K562 (cell line): ENCODE data around the gene HSPA5. TPM values are rescaled to one million over a fixed set of nuclear protein-coding genes. Genes with fewer than 3 reads are reported as not detected.

Experiments
- ATF7 ChIP-seq: fragments of 450-650 bp; IDR thresholded peaks from 2 replicates; pipeline ENCODE4 v1.7.1; 2014; ENCODE audit warnings: mild to moderate bottlenecking, moderate library complexity
- CSDE1 ChIP-seq, 2 experiments: fragments of 450-650 bp; IDR thresholded peaks; 2 replicates each; pipeline ENCODE4 v1.6.1; 2016; ENCODE audit warnings: mild to moderate bottlenecking in 1 of 2
- ELF2 ChIP-seq: fragments of 250-450 bp; sonication (Bioruptor Pico); IDR thresholded peaks from 2 replicates; pipeline ENCODE4 v1.5.0; 2021; ENCODE audit warnings: mild to moderate bottlenecking
- FOSL1 ChIP-seq: fragments of 200-800 bp; sonication (Bioruptor generic); conservative IDR thresholded peaks from 2 replicates; pipeline ENCODE4 v1.6.1; 2016; ENCODE audit warnings: missing genetic modification characterization, missing compliant biosample characterization
- GTF2A2 ChIP-seq: IDR thresholded peaks from 2 replicates; pipeline ENCODE4 v1.6.1; 2016; ENCODE audit warnings: mild to moderate bottlenecking, missing genetic modification characterization, missing compliant biosample characterization
- HDGF ChIP-seq: fragments of 450-650 bp; IDR thresholded peaks from 2 replicates; pipeline ENCODE4 v1.6.1; 2016
- HMG20A ChIP-seq: fragments of 450-650 bp; formaldehyde crosslinking; conservative IDR thresholded peaks from 2 replicates; pipeline ENCODE4 v1.4.0; 2020; ENCODE audit warnings: mild to moderate bottlenecking, mixed read lengths
- ILF3 ChIP-seq: fragments of 450-650 bp; IDR thresholded peaks from 2 replicates; pipeline ENCODE4 v1.6.1; 2018; ENCODE audit warnings: antibody characterized with exemption, mild to moderate bottlenecking, moderate library complexity, borderline replicate concordance
- NFATC3 ChIP-seq: fragments of 450-650 bp; IDR thresholded peaks from 2 replicates; pipeline ENCODE4 v1.6.1; 2017; ENCODE audit warnings: mild to moderate bottlenecking
- NRF1 ChIP-seq, 2 experiments: fragments of 450-650 bp; IDR thresholded peaks in 1 of 2; conservative IDR thresholded peaks in 1 of 2; 2 replicates each; pipeline ENCODE4 v1.6.1; 2014; ENCODE audit warnings: mild to moderate bottlenecking in 2 of 2
- PHTF2 ChIP-seq: fragments of 250-450 bp; sonication (Bioruptor Pico); IDR thresholded peaks from 2 replicates; pipeline ENCODE4 v1.5.0; 2021; ENCODE audit warnings: mild to moderate bottlenecking
- RBBP5 ChIP-seq: fragments of 200-600 bp; sonication (generic); IDR thresholded peaks from 2 replicates; pipeline ENCODE4 v1.6.1; 2012; ENCODE audit warnings: borderline replicate concordance, mild to moderate bottlenecking, low read length, control low read depth, inconsistent platforms; ENCODE audit not compliant: insufficient read depth, poor library complexity, severe bottlenecking
- RBFOX2 ChIP-seq: fragments of 200-400 bp; formaldehyde crosslinking; IDR thresholded peaks from 2 replicates; pipeline ENCODE4 v1.6.1; 2017; ENCODE audit warnings: low read depth, mild to moderate bottlenecking, low read length, moderate library complexity
- STAT5B ChIP-seq: fragments of 250-450 bp; sonication (Bioruptor Pico); IDR thresholded peaks from 2 replicates; pipeline ENCODE4 v1.8.0; 2021; ENCODE audit warnings: mild to moderate bottlenecking, inconsistent platforms
- ZBTB1 ChIP-seq: sonication (generic); formaldehyde crosslinking; IDR thresholded peaks from 2 replicates; pipeline ENCODE4 v1.8.1; 2023; ENCODE audit warnings: missing genetic modification reagents, low read depth, mild to moderate bottlenecking, borderline replicate concordance
- ZNF133 ChIP-seq: fragments of 250-450 bp; sonication (Bioruptor Pico); IDR thresholded peaks from 2 replicates; pipeline ENCODE4 v1.4.0; 2020; ENCODE audit warnings: mild to moderate bottlenecking
- ZNF212 ChIP-seq: fragments of 450-650 bp; formaldehyde crosslinking; IDR thresholded peaks from 2 replicates; pipeline ENCODE4 v1.4.0; 2020; ENCODE audit warnings: mild to moderate bottlenecking
- ZNF41 ChIP-seq: fragments of 250-450 bp; sonication (Bioruptor Pico); conservative IDR thresholded peaks from 2 replicates; pipeline ENCODE4 v1.4.0; 2020; ENCODE audit warnings: mild to moderate bottlenecking
- ZNF584 ChIP-seq: fragments of 200-800 bp; sonication (Bioruptor generic); IDR thresholded peaks from 2 replicates; pipeline ENCODE4 v1.6.1; 2016; ENCODE audit warnings: low read depth, mild to moderate bottlenecking, missing genetic modification characterization, missing compliant biosample characterization
- ZNF695 ChIP-seq: fragments of 450-650 bp; formaldehyde crosslinking; IDR thresholded peaks from 2 replicates; pipeline ENCODE4 v1.4.0; 2020; ENCODE audit warnings: mild to moderate bottlenecking, moderate library complexity
- polyA plus RNA-seq, 8 experiments: library from polyadenylated mRNA; depleted of rRNA in 4 of 8; stranded (reverse) in 5 of 8; unstranded in 3 of 8; fragments of >200 nt; fragmentation: Nextera tagmentation in 2 of 8; fragmentation: Illumina TruSeq in 1 of 8; extraction: Ambion mirVana in 2 of 8; extraction: Trizol in 1 of 8; gene quantifications; 2 replicates each; pipeline versions ENCODE4 v1.2.1 to v1.2.3, GENCODE V29; 2011 to 2014; ENCODE audit warnings: inconsistent platforms in 1 of 8, missing spikeins in 1 of 8
- total RNA-seq, 7 experiments: library from RNA; depleted of rRNA in 6 of 7; stranded (reverse); fragments of >200 nt in 6 of 7; fragmentation: Illumina TruSeq in 2 of 7; extraction: Trizol in 2 of 7; gene quantifications; 2 replicates each; pipeline versions ENCODE4 v1.2.1 to v1.2.3, GENCODE V29; 2011 to 2021; ENCODE audit warnings: low replicate concordance in 1 of 7
- TF ChIP-seq, protein P1 (sequence below): IDR thresholded peaks from 3 replicates; pipeline ENCODE4 v1.6.1; 2011; ENCODE audit warnings: borderline replicate concordance, mild to moderate bottlenecking; ENCODE audit not compliant: insufficient read length, insufficient read depth
- TF ChIP-seq, protein P2 (sequence below), 2 experiments: fragments of 450-650 bp; IDR thresholded peaks; 2 replicates each; pipeline ENCODE4 v1.6.1; 2018; ENCODE audit warnings: mild to moderate bottlenecking in 2 of 2, low read depth in 1 of 2; ENCODE audit not compliant: partially characterized antibody in 2 of 2
- TF ChIP-seq, protein P3 (sequence below): sonication (generic); formaldehyde crosslinking; IDR thresholded peaks from 2 replicates; pipeline ENCODE4 v1.8.1; 2022; ENCODE audit warnings: missing genetic modification reagents
- TF ChIP-seq, protein P4 (sequence below): sonication (generic); formaldehyde crosslinking; IDR thresholded peaks from 2 replicates; pipeline ENCODE4 v1.8.1; 2022; ENCODE audit warnings: missing genetic modification reagents

Gene HSPA5
- total and polyA plus RNA-seq, 9 of the 15 experiments (the other 6 are each of a cell fraction or from before 2014, with no cell fraction given) = 48.0 to 265 (median 113) TPM

DNA sequence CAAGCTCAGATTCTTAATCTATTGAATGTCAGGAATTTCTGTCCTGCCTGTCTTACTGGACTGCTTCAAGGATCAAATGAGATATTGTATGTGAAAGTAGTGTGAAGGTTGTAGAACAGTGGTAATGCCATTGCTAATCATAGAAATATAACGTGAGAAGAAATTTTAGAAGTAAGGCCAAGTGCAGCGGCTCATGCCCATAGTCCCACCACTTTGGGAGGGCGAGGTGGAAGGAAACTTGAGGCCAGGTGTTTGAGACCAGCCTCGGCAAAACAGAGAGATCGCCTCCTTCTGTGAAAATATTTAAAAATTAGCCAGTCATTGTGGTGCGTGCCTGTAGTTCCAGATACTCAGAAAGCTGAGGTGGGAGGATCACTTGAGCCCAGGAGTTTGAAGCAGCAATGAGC, 5.1 kb upstream of the HSPA5 start (continued):
- TF ChIP-seq GTF2A2 = no peak
- TF ChIP-seq ZNF584 = no peak
- no peak for TF ChIP-seq ZNF212 (CRISPR knock-in tag)
- peak; percentile 33; the same call in 1 of the 2 replicates for TF ChIP-seq RBFOX2
- no peak for TF ChIP-seq PHTF2 (CRISPR knock-in tag)
- no peak for TF ChIP-seq ILF3
- TF ChIP-seq, protein P1, sequence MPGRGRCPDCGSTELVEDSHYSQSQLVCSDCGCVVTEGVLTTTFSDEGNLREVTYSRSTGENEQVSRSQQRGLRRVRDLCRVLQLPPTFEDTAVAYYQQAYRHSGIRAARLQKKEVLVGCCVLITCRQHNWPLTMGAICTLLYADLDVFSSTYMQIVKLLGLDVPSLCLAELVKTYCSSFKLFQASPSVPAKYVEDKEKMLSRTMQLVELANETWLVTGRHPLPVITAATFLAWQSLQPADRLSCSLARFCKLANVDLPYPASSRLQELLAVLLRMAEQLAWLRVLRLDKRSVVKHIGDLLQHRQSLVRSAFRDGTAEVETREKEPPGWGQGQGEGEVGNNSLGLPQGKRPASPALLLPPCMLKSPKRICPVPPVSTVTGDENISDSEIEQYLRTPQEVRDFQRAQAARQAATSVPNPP = no peak
- TF ChIP-seq ATF7 = peak; percentile 29; the same call in 1 of the 2 replicates
- no peak for TF ChIP-seq CSDE1 (IDR thresholded peaks at IDR 0.05)
- no peak for TF ChIP-seq ZNF133 (CRISPR knock-in tag)
- no peak for TF ChIP-seq RBBP5
- TF ChIP-seq, protein P2, sequence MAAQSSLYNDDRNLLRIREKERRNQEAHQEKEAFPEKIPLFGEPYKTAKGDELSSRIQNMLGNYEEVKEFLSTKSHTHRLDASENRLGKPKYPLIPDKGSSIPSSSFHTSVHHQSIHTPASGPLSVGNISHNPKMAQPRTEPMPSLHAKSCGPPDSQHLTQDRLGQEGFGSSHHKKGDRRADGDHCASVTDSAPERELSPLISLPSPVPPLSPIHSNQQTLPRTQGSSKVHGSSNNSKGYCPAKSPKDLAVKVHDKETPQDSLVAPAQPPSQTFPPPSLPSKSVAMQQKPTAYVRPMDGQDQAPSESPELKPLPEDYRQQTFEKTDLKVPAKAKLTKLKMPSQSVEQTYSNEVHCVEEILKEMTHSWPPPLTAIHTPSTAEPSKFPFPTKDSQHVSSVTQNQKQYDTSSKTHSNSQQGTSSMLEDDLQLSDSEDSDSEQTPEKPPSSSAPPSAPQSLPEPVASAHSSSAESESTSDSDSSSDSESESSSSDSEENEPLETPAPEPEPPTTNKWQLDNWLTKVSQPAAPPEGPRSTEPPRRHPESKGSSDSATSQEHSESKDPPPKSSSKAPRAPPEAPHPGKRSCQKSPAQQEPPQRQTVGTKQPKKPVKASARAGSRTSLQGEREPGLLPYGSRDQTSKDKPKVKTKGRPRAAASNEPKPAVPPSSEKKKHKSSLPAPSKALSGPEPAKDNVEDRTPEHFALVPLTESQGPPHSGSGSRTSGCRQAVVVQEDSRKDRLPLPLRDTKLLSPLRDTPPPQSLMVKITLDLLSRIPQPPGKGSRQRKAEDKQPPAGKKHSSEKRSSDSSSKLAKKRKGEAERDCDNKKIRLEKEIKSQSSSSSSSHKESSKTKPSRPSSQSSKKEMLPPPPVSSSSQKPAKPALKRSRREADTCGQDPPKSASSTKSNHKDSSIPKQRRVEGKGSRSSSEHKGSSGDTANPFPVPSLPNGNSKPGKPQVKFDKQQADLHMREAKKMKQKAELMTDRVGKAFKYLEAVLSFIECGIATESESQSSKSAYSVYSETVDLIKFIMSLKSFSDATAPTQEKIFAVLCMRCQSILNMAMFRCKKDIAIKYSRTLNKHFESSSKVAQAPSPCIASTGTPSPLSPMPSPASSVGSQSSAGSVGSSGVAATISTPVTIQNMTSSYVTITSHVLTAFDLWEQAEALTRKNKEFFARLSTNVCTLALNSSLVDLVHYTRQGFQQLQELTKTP (IDR thresholded peaks at IDR 0.05; ENCODE audit: low read depth in 1 of 2, partially characterized antibody in 2 of 2) = no peak
- TF ChIP-seq HMG20A (CRISPR knock-in tag) = no peak
- TF ChIP-seq NFATC3 = no peak
- no peak for TF ChIP-seq STAT5B
- no peak; the same call in 1 of the 2 replicates for TF ChIP-seq FOSL1
- TF ChIP-seq, protein P3, sequence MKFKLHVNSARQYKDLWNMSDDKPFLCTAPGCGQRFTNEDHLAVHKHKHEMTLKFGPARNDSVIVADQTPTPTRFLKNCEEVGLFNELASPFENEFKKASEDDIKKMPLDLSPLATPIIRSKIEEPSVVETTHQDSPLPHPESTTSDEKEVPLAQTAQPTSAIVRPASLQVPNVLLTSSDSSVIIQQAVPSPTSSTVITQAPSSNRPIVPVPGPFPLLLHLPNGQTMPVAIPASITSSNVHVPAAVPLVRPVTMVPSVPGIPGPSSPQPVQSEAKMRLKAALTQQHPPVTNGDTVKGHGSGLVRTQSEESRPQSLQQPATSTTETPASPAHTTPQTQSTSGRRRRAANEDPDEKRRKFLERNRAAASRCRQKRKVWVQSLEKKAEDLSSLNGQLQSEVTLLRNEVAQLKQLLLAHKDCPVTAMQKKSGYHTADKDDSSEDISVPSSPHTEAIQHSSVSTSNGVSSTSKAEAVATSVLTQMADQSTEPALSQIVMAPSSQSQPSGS (CRISPR knock-in tag) = no peak
- TF ChIP-seq, protein P4, sequence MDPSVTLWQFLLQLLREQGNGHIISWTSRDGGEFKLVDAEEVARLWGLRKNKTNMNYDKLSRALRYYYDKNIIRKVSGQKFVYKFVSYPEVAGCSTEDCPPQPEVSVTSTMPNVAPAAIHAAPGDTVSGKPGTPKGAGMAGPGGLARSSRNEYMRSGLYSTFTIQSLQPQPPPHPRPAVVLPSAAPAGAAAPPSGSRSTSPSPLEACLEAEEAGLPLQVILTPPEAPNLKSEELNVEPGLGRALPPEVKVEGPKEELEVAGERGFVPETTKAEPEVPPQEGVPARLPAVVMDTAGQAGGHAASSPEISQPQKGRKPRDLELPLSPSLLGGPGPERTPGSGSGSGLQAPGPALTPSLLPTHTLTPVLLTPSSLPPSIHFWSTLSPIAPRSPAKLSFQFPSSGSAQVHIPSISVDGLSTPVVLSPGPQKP (CRISPR knock-in tag) = no peak
- TF ChIP-seq ZNF41 = no peak
- no peak for TF ChIP-seq ZBTB1 (CRISPR knock-in tag)
- no peak for TF ChIP-seq ELF2 (CRISPR knock-in tag)
- no peak for TF ChIP-seq HDGF
- no peak for TF ChIP-seq NRF1 (conservative IDR thresholded peaks at IDR 0.05 in 1 of 2, IDR thresholded peaks at IDR 0.05 in 1 of 2)
- no peak for TF ChIP-seq ZNF695 (CRISPR knock-in tag)
